ENCODE measurements around the gene PRSS48.

GRCh38 chr4:151227731-151228130 lies 49.2 kb upstream of the PRSS48 start:
- TF ChIP-seq CTCF (IDR thresholded peaks at IDR 0.05; ENCODE audit: borderline replicate concordance, extremely low read depth, low read length, poor library complexity, severe bottlenecking) (no peak), EZH2 (IDR thresholded peaks at IDR 0.05; ENCODE audit: borderline replicate concordance, low read depth, low read length, severe bottlenecking) (no peak)

Measured in DND-41 (cell line).